Fibroblast of lung (primary cell): ENCODE results near the gene SORCS2.

Source experiments
- CTCF ChIP-seq, 2 donors: IDR thresholded peaks in 1 of 2; conservative IDR thresholded peaks in 1 of 2; 1 replicate in 1 of 2; 2 replicates in 1 of 2; pipeline ENCODE4 v1.5.1; 2011 to 2012; ENCODE audit warnings: low read length in 2 of 2, control low read depth in 1 of 2, inconsistent platforms in 1 of 2, low read depth in 1 of 2, mild to moderate bottlenecking in 1 of 2
- EZH2 ChIP-seq: IDR thresholded peaks from 2 replicates; pipeline ENCODE4 v1.5.1; 2012; ENCODE audit warnings: low read length, control low read depth, mild to moderate bottlenecking; ENCODE audit errors: missing control alignments

GRCh38 chr4:7535094-7535493, 342.8 kb downstream of the SORCS2 start:
- TF ChIP-seq CTCF (conservative IDR thresholded peaks at IDR 0.05 in 1 of 2, IDR thresholded peaks at IDR 0.05 in 1 of 2; ENCODE audit: low read depth in 1 of 2, low read length in 2 of 2) = no peak
- TF ChIP-seq EZH2 = no peak
